IMR-90 (cell line): ENCODE measurements around the gene TOR2A. TPM values are rescaled to one million over a fixed set of nuclear protein-coding genes. Genes with fewer than 3 reads are reported as not detected.

Experiments
- ATAC-seq: fragments of 200-7000 bp; cut with Tn5 transposase; 2 replicates; pipeline ENCODE4 v1.9.1; 2020; ENCODE audit warnings: low read depth, mild to moderate bottlenecking, moderate library complexity
- BruUV-seq: library from RNA; stranded (reverse); fragments of 400-500 nt; replicated peaks from 2 replicates; lab custom pipeline; 2021; lab: Mats Ljungman, UMichigan
- CTCF ChIA-PET: fragments of 300-600 bp; formaldehyde crosslinking; extraction: SDS; loops from one replicate; lab custom pipeline; 2021; ENCODE audit warnings: antibody characterized with exemption; lab: Yijun Ruan, JAX
- POLR2A ChIA-PET: fragments of 300-600 bp; sonication (Branson Sonifier 250); formaldehyde crosslinking; loops from one replicate; lab custom pipeline; 2022; ENCODE audit warnings: antibody characterized with exemption; ENCODE audit not compliant: unreplicated experiment; lab: Charles Lee
- DNase-seq: peaks from one replicate; pipeline ENCODE4 v3.0.0; 2013
- H2AFZ ChIP-seq: replicated peaks from 2 replicates; pipeline ENCODE3; 2013; ENCODE audit warnings: low read length, mild to moderate bottlenecking; ENCODE audit not compliant: poor library complexity
- H2AK5ac ChIP-seq: 2 replicates; pipeline ENCODE4 v1.6.1; 2013; ENCODE audit warnings: low read depth, low read length, inconsistent platforms
- H2AK9ac ChIP-seq: replicated peaks from 2 replicates; pipeline ENCODE3; 2013; ENCODE audit warnings: mild to moderate bottlenecking, low read depth, low read length, moderate library complexity; ENCODE audit not compliant: poor library complexity
- H2BK120ac ChIP-seq: 2 replicates; pipeline ENCODE4 v1.6.1; 2013; ENCODE audit warnings: low read depth, low read length, inconsistent platforms
- H2BK15ac ChIP-seq: 3 replicates; pipeline ENCODE4 v1.6.1; 2013; ENCODE audit warnings: low read depth, low read length, inconsistent platforms
- H2BK20ac ChIP-seq: 2 replicates; pipeline ENCODE4 v1.6.1; 2013; ENCODE audit warnings: low read depth, mild to moderate bottlenecking, inconsistent platforms, low read length, moderate library complexity
- H2BK5ac ChIP-seq: 2 replicates; pipeline ENCODE4 v1.6.1; 2013; ENCODE audit warnings: mild to moderate bottlenecking, low read depth, low read length, inconsistent platforms; ENCODE audit not compliant: poor library complexity, severe bottlenecking
- H3K14ac ChIP-seq: replicated peaks from 2 replicates; pipeline ENCODE4 v1.6.1; 2013; ENCODE audit warnings: low read depth, low read length, inconsistent platforms
- H3K18ac ChIP-seq: 2 replicates; pipeline ENCODE4 v1.6.1; 2013; ENCODE audit warnings: low read depth, low read length, control low read depth
- H3K23ac ChIP-seq: 2 replicates; pipeline ENCODE4 v1.6.1; 2013; ENCODE audit warnings: low read depth, low read length, inconsistent platforms
- H3K27ac ChIP-seq: 2 replicates; pipeline ENCODE4 v1.5.1; 2013; ENCODE audit warnings: mild to moderate bottlenecking, control low read depth, low read length; ENCODE audit not compliant: insufficient read depth
- H3K27me3 ChIP-seq: 2 replicates; pipeline ENCODE4 v1.6.1; 2013; ENCODE audit warnings: low read length; ENCODE audit not compliant: control insufficient read depth, insufficient read depth
- H3K36me3 ChIP-seq: 2 replicates; pipeline ENCODE4 v1.6.1; 2013; ENCODE audit warnings: low read length, mixed read lengths; ENCODE audit not compliant: control insufficient read depth, insufficient read depth
- H3K4ac ChIP-seq: 2 replicates; pipeline ENCODE4 v1.6.1; 2013; ENCODE audit warnings: low read depth, low read length, inconsistent platforms
- H3K4me1 ChIP-seq: 2 replicates; pipeline ENCODE4 v1.6.1; 2013; ENCODE audit warnings: low read length, mixed read lengths; ENCODE audit not compliant: control insufficient read depth, insufficient read depth
- H3K4me2 ChIP-seq: 2 replicates; pipeline ENCODE4 v1.6.1; 2013; ENCODE audit warnings: low read depth, mild to moderate bottlenecking, control low read depth, low read length, moderate library complexity
- H3K4me3 ChIP-seq: 2 replicates; pipeline ENCODE4 v1.5.1; 2013; ENCODE audit warnings: low read depth, mild to moderate bottlenecking, control low read depth, low read length, moderate library complexity; ENCODE audit not compliant: insufficient read depth
- H3K56ac ChIP-seq: 2 replicates; pipeline ENCODE4 v1.6.1; 2013; ENCODE audit warnings: low read length, inconsistent platforms; ENCODE audit not compliant: insufficient read depth; ENCODE audit errors: extremely low read depth
- H3K79me1 ChIP-seq, 2 experiments: 2 replicates each; pipeline ENCODE4 v1.6.1; 2013; ENCODE audit warnings: low read length in 2 of 2, inconsistent platforms in 1 of 2, low read depth in 1 of 2
- H3K9ac ChIP-seq: 2 replicates; pipeline ENCODE4 v1.6.1; 2013; ENCODE audit warnings: low read depth, low read length, control low read depth
- H3K9me1 ChIP-seq: 2 replicates; pipeline ENCODE4 v1.6.1; 2013; ENCODE audit warnings: low read length, inconsistent platforms; ENCODE audit not compliant: insufficient read depth
- H3K9me3 ChIP-seq: 2 replicates; pipeline ENCODE4 v1.6.1; 2013; ENCODE audit warnings: low read length; ENCODE audit not compliant: control insufficient read depth, insufficient read depth
- H4K20me1 ChIP-seq: 2 replicates; pipeline ENCODE4 v1.6.1; 2013; ENCODE audit warnings: low read length, inconsistent platforms; ENCODE audit not compliant: insufficient read depth
- H4K5ac ChIP-seq: 2 replicates; pipeline ENCODE4 v1.6.1; 2013; ENCODE audit warnings: mild to moderate bottlenecking, low read depth, low read length, control low read depth
- H4K8ac ChIP-seq, 2 experiments: 2 replicates each; pipeline ENCODE4 v1.6.1; 2013; ENCODE audit warnings: low read depth in 2 of 2, low read length in 2 of 2, control low read depth in 1 of 2, inconsistent platforms in 1 of 2
- H4K91ac ChIP-seq: 2 replicates; pipeline ENCODE4 v1.6.1; 2013; ENCODE audit warnings: low read depth, low read length, inconsistent platforms; ENCODE audit not compliant: insufficient read depth
- BHLHE40 ChIP-seq: fragments of 150-350 bp; IDR thresholded peaks from 2 replicates; pipeline ENCODE4 v1.6.1; 2016; ENCODE audit warnings: mild to moderate bottlenecking, low read depth, low read length
- CEBPB ChIP-seq: IDR thresholded peaks from 2 replicates; pipeline ENCODE4 v1.6.1; 2012; ENCODE audit warnings: low read depth, low read length, improper control_type of control experiment
- CHD1 ChIP-seq: IDR thresholded peaks from 2 replicates; pipeline ENCODE4 v1.6.1; 2012; ENCODE audit warnings: low read depth, low read length, improper control_type of control experiment
- FOS ChIP-seq: fragments of 150-350 bp; IDR thresholded peaks from 2 replicates; pipeline ENCODE4 v1.6.1; 2016; ENCODE audit warnings: low read depth, low read length
- MAZ ChIP-seq: IDR thresholded peaks from 2 replicates; pipeline ENCODE4 v1.6.1; 2012; ENCODE audit warnings: low read depth, mild to moderate bottlenecking, low read length, improper control_type of control experiment, moderate library complexity, borderline replicate concordance
- MXI1 ChIP-seq: IDR thresholded peaks from 2 replicates; pipeline ENCODE4 v1.6.1; 2012; ENCODE audit warnings: low read depth, mild to moderate bottlenecking, low read length, moderate library complexity, borderline replicate concordance
- RFX5 ChIP-seq: IDR thresholded peaks from 2 replicates; pipeline ENCODE4 v1.8.0; 2012; ENCODE audit warnings: low read depth, mild to moderate bottlenecking, low read length, moderate library complexity
- WGBS, 2 experiments: methylation state at CpG; one replicate each; pipeline versions ENCODE4 v1.1.5 to v1.1.7; 2013; ENCODE audit warnings: missing lambda C conversion rate in 2 of 2; ENCODE audit not compliant: insufficient read length in 1 of 2; ENCODE audit errors: extremely low coverage in 2 of 2; 5-methylcytosine and 5-hydroxymethylcytosine counted together
- dilution Hi-C: fragments of 300-500 bp; cut with HindIII; formaldehyde crosslinking; loops from one replicate; pipeline ENCODE4 v1.14.3; 2018; ENCODE audit warnings: low sequenced_read_pairs; ENCODE audit not compliant: unreplicated experiment
- in situ Hi-C: fragments of 300-500 bp; cut with MboI; formaldehyde crosslinking; loops from 3 replicates; pipeline ENCODE4 v1.14.3; 2019; ENCODE audit warnings: low sequenced_read_pairs, inconsistent platforms, mixed read lengths
- intact Hi-C: fragments of 100-400 bp; cut with micrococcal nuclease; formaldehyde crosslinking; loops from 2 replicates; pipeline ENCODE4 v1.10.0; 2022
- polyA plus RNA-seq, 3 experiments: library from polyadenylated mRNA; depleted of rRNA; stranded (reverse); fragments of >200 nt; gene quantifications; 2 replicates each; pipeline ENCODE4 v1.2.3, GENCODE V29; 2012; ENCODE audit warnings: low replicate concordance in 1 of 3
- total RNA-seq: library from RNA; depleted of rRNA; stranded (reverse); fragments of >200 nt; gene quantifications from 2 replicates; pipeline ENCODE4 v1.2.3, GENCODE V29; 2012
- TF ChIP-seq, protein P1 (sequence below): fragments of 150-350 bp; IDR thresholded peaks from 2 replicates; pipeline ENCODE4 v1.6.1; 2016; ENCODE audit warnings: low read depth, mild to moderate bottlenecking, low read length, moderate library complexity, borderline replicate concordance
- TF ChIP-seq, protein P2 (sequence below): fragments of 150-350 bp; IDR thresholded peaks from 2 replicates; pipeline ENCODE4 v1.6.1; 2017; ENCODE audit warnings: mild to moderate bottlenecking, antibody characterized with exemption, low read length, low read depth

The TOR2A gene
- total and polyA plus RNA-seq, 2 of the 4 experiments (the other 2 are of a cell fraction), result 0.90 to 12.5 TPM

DNA sequence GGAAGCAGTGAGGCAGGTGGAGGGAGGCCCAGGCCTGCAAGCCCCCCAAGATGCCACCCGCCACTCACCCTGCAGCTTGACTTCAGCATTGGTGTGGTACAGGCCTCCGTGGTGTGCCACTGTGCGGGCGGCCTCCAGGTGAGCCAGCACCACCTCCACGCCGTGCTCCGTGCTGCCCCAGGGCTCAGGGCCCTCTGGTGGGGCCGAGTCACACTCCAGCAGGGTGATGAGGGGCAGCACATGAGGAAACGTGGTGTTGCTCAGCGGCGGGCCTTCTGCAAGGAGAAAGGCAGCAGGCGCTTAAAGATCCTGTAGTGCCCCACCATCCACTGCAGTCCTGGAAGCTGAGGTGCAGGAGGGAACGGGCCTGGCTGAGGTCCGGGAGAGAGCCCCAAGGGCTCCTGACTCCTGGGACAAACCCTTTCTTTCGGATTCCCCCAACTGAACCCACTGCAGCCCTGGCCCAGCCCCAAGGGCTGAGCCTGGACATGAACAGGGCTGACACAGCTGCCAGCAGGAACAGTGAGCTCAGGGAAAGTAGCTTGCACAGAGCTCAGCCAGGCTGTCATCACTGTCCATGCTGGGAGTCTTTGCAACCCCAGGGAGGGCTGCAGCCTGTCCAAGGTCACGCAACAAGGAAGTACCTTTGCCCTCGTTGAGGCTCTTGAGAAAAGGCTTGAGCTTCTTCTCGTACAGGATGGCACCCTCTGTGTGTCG is 4.7 kb upstream of the TOR2A start:
- Histone ChIP-seq H3K79me1 (no peaks in the 10 kb centered on the region), H2AFZ (peak overlapping the region; percentile 56), H3K56ac (no peak overlapping the region), H3K36me3 (no peaks in the 10 kb centered on the region), H4K91ac (no peak overlapping the region), H3K14ac (no peak overlapping the region), H3K23ac (peak overlapping the region; percentile 9; the same call in 1 of the 2 replicates), H2BK5ac (no peak overlapping the region), H4K20me1 (peaks cover 7% of the 10 kb centered on the region; the same call in 1 of the 2 replicates), H3K9ac (no peak overlapping the region), H2AK5ac (peak overlapping the region; percentile 61; the same call in 1 of the 2 replicates), H3K9me3 (no peaks in the 10 kb centered on the region), H4K5ac (no peak overlapping the region), H3K18ac (no peak overlapping the region), H3K27ac (no peak overlapping the region), H4K8ac (no peak overlapping the region), H3K4me2 (no peak overlapping the region), H2BK20ac (peak overlapping the region; percentile 23; the same call in 1 of the 2 replicates), H2BK15ac (no peak overlapping the region), H3K27me3 (peaks cover 8% of the 10 kb centered on the region; the same call in 1 of the 2 replicates), H3K4me3 (no peak overlapping the region), H2AK9ac (peak overlapping the region; percentile 50), H3K4ac (peak overlapping the region; percentile 10; the same call in 1 of the 2 replicates), H3K9me1 (0 out of 2 replicates have a peak, but pooled peaks cover 5% of the 10 kb centered on the region), H2BK120ac (no peak overlapping the region), H3K4me1 (no peaks in the 10 kb centered on the region)
- in situ Hi-C loops (loop anchor here (5.0 kb wide), 1 partner anchor 43 kb away; no protein-coding TSS in a partner anchor), intact Hi-C loops (loop anchor here (5.0 kb wide), 1 partner anchor 378 kb away; no protein-coding TSS in a partner anchor), dilution Hi-C loops (no loop called here)
- whole genome bisulfite sequencing, 2 experiments, result 82% methylated on average over 14 of the region's 19 CpGs; no CpG with 5 or more reads in 1 of the 2 experiments
- POLR2A ChIA-PET, result no interaction called here
- no peak for TF ChIP-seq BHLHE40
- TF ChIP-seq, protein P1, sequence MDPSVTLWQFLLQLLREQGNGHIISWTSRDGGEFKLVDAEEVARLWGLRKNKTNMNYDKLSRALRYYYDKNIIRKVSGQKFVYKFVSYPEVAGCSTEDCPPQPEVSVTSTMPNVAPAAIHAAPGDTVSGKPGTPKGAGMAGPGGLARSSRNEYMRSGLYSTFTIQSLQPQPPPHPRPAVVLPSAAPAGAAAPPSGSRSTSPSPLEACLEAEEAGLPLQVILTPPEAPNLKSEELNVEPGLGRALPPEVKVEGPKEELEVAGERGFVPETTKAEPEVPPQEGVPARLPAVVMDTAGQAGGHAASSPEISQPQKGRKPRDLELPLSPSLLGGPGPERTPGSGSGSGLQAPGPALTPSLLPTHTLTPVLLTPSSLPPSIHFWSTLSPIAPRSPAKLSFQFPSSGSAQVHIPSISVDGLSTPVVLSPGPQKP, result no peak
- TF ChIP-seq, protein P2, sequence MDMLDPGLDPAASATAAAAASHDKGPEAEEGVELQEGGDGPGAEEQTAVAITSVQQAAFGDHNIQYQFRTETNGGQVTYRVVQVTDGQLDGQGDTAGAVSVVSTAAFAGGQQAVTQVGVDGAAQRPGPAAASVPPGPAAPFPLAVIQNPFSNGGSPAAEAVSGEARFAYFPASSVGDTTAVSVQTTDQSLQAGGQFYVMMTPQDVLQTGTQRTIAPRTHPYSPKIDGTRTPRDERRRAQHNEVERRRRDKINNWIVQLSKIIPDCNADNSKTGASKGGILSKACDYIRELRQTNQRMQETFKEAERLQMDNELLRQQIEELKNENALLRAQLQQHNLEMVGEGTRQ, result no peak
- TF ChIP-seq CHD1, result no peak
- no peak for TF ChIP-seq MAZ
- TF ChIP-seq RFX5, result no peak
- TF ChIP-seq CEBPB, result no peak
- TF ChIP-seq FOS, result no peak
- no peak for TF ChIP-seq MXI1
- CTCF ChIA-PET, result interaction anchor here (1.4 kb wide), 1 partner anchor 23 kb away, joined by 4 read pairs; no protein-coding TSS in a partner anchor
- no peak for DNase-seq
- ATAC-seq, result no peak
- no TSS peak for BruUV-seq
